ENCODE data around the gene REV1. TPM values are rescaled to one million over a fixed set of nuclear protein-coding genes. Genes with fewer than 3 reads are reported as not detected.
A peak's percentile ranks its signal among the peaks of the same experiment; 100 is the strongest.

REV1 gene
- total RNA-seq, 1 experiment from 2014 or later, result 38.7 TPM

GRCh38 chr2:99487906-99488305 lies 1.9 kb downstream of the REV1 start:
- Mint-ChIP-seq H3K9me3 (no peaks in the 10 kb centered on the region), H3K27ac (no peak overlapping the region), H3K27me3 (ENCODE audit: low read depth) (peaks cover 4% of the 10 kb centered on the region; the same call in 1 of the 2 replicates), H3K36me3 (0 out of 2 replicates have a peak, but pooled peaks cover 4% of the 10 kb centered on the region), H3K4me3 (peak overlapping the region; percentile 90), H3K4me1 (peaks cover 54% of the 10 kb centered on the region)
- CTCF ChIA-PET, result no interaction called here
- DNase-seq (ENCODE audit: low spot score) (no peak), ATAC-seq (no peak)
- no peak for TF ChIP-seq FOXK1 (CRISPR knock-in tag; IDR thresholded peaks at IDR 0.05)
- no peak for TF ChIP-seq STAT6 (CRISPR knock-in tag; conservative IDR thresholded peaks at IDR 0.05; ENCODE audit: low read depth)
- no peak for TF ChIP-seq ZNF138 (CRISPR knock-in tag; conservative IDR thresholded peaks at IDR 0.05)
- no peak for TF ChIP-seq GTF2I (CRISPR knock-in tag; conservative IDR thresholded peaks at IDR 0.05)
- no peak for TF ChIP-seq HMGXB4 (CRISPR knock-in tag; IDR thresholded peaks at IDR 0.05)
- no peak for TF ChIP-seq ZNF416 (CRISPR knock-in tag; IDR thresholded peaks at IDR 0.05)
- TF ChIP-seq ZSCAN18 (CRISPR knock-in tag; IDR thresholded peaks at IDR 0.05), result no peak
- TF ChIP-seq ESRRA (CRISPR knock-in tag; IDR thresholded peaks at IDR 0.05; ENCODE audit: borderline replicate concordance), result no peak
- TF ChIP-seq PRRX2 (CRISPR knock-in tag; IDR thresholded peaks at IDR 0.05), result no peak
- no peak for TF ChIP-seq FOXP1 (CRISPR knock-in tag; IDR thresholded peaks at IDR 0.05; ENCODE audit: borderline replicate concordance)
- TF ChIP-seq ZNF425 (CRISPR knock-in tag; conservative IDR thresholded peaks at IDR 0.05), result no peak
- TF ChIP-seq E2F5 (CRISPR knock-in tag; IDR thresholded peaks at IDR 0.05), result no peak
- no peak for TF ChIP-seq MXD4 (CRISPR knock-in tag; IDR thresholded peaks at IDR 0.05; ENCODE audit: borderline replicate concordance)
- no peak for TF ChIP-seq RELA (CRISPR knock-in tag; IDR thresholded peaks at IDR 0.05; ENCODE audit: borderline replicate concordance)
- no peak for TF ChIP-seq ZNF423 (CRISPR knock-in tag; IDR thresholded peaks at IDR 0.05)
- TF ChIP-seq ATF2 (CRISPR knock-in tag; IDR thresholded peaks at IDR 0.05; ENCODE audit: borderline replicate concordance, low read depth), result no peak
- TF ChIP-seq TP53 (CRISPR knock-in tag; IDR thresholded peaks at IDR 0.05), result no peak
- POLR2A ChIA-PET, result no interaction called here

Measured in WTC11 (cell line).